Upper lobe of left lung (tissue), 6 donors: Measurements from ENCODE around the gene SDCCAG8. TPM values are rescaled to one million over a fixed set of nuclear protein-coding genes. Genes with fewer than 3 reads are reported as not detected.

ENCODE experiments used
- ATAC-seq, 2 donors: fragments of 200-7000 bp; cut with Tn5 transposase; one replicate each; pipeline ENCODE4 v1.9.1; 2022; ENCODE audit warnings: mild to moderate bottlenecking in 2 of 2, moderate library complexity in 2 of 2; ENCODE audit not compliant: low FRiP score in 2 of 2
- DNase-seq, 2 donors: peaks; one replicate each; pipeline ENCODE4 v3.0.0-alpha.2; 2019 to 2020
- H3K27ac ChIP-seq, 4 donors: fragments of 200-600 bp; sonication (generic); one replicate each; pipeline ENCODE4 v1.5.1; 2016 to 2019
- H3K27me3 ChIP-seq, 4 donors: fragments of 200-600 bp; sonication (generic); one replicate each; pipeline ENCODE4 v1.5.1; 2017 to 2019
- H3K36me3 ChIP-seq, 4 donors: fragments of 200-600 bp; sonication (generic); one replicate each; pipeline ENCODE4 v1.5.1; 2016 to 2019
- H3K4me1 ChIP-seq, 4 donors: fragments of 200-600 bp; sonication (generic); one replicate each; pipeline ENCODE4 v1.5.1; 2018 to 2019
- H3K4me3 ChIP-seq, 4 donors: fragments of 200-600 bp; sonication (generic); one replicate each; pipeline ENCODE4 v1.5.1; 2017 to 2019; ENCODE audit warnings: mild to moderate bottlenecking in 2 of 4, moderate library complexity in 1 of 4
- H3K9me3 ChIP-seq, 4 donors: fragments of 200-600 bp; sonication (generic); one replicate each; pipeline ENCODE4 v1.5.1; 2018 to 2019
- EP300 ChIP-seq, 4 donors: sonication (generic); formaldehyde crosslinking; IDR thresholded peaks; one replicate each; pipeline ENCODE4 v1.5.1; 2017; ENCODE audit warnings: antibody characterized with exemption in 4 of 4, control low read depth in 2 of 4
- POLR2A ChIP-seq, 4 donors: fragments of 450-650 bp; IDR thresholded peaks; one replicate each; pipeline ENCODE4 v1.5.1; 2016 to 2017; ENCODE audit warnings: antibody characterized with exemption in 4 of 4, mild to moderate bottlenecking in 2 of 4
- POLR2AphosphoS5 ChIP-seq, 2 donors: sonication (generic); formaldehyde crosslinking; IDR thresholded peaks; one replicate each; pipeline ENCODE4 v1.5.1; 2017; ENCODE audit warnings: antibody characterized with exemption in 2 of 2
- WGBS, 2 donors: methylation state at CpG; one replicate each; pipeline ENCODE4 v1.1.5; 2017 to 2018; 5-methylcytosine and 5-hydroxymethylcytosine counted together
- total RNA-seq, 6 donors: library from RNA; depleted of rRNA in 4 of 6; stranded (reverse); fragments of >200 nt in 4 of 6; gene quantifications; one replicate each; pipeline versions ENCODE4 v1.1.0 to v1.2.1, GENCODE V29; 2016 to 2021
- TF ChIP-seq, protein P1 (sequence below), 6 experiments: fragments of 450-650 bp in 4 of 6; fragments of 200-600 bp in 2 of 6; sonication (generic) in 2 of 6; IDR thresholded peaks; one replicate each; pipeline ENCODE4 v1.5.1; 2016 to 2019; ENCODE audit warnings: antibody characterized with exemption in 6 of 6
- donor health status: DM: no; HTN: no; CAD: no; lungs with moderate emphysema.
- donor health status: DM: no; HTN: yes; CAD: no; lungs with severe emphysema.

The SDCCAG8 gene
- total RNA-seq, 6 donors from 2014 or later, result 52.5 to 295 (median 95.2) TPM

DNA sequence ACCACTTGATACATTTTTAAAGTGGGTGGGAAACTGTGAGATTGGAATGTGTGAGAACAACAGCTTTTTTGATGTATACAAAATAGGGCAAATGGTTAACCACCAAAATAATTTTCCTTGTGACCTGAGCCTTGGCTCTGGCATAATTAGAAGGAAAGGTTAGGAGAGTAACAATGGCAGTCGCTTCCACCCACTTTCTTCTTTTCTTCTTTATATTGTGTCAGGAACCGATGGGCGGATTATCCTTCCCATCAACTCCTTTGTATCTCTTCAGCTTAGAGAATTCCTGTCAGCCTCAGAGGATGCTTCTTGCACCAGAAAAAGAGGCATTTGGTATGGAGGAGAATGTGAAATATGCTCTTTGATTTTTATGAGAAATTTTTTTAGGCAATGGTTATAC, 90.6 kb downstream of the SDCCAG8 start:
- no peak for TF ChIP-seq POLR2AphosphoS5 (IDR thresholded peaks at IDR 0.05)
- Histone ChIP-seq H3K9me3 (no peaks in the 10 kb centered on the region), H3K36me3 (peaks cover 0 to 24% (median 5%) of the 10 kb centered on the region in 4 donors), H3K27ac (no peak overlapping the region), H3K27me3 (no peaks in the 10 kb centered on the region), H3K4me1 (no peaks in the 10 kb centered on the region), H3K4me3 (no peak overlapping the region)
- ATAC-seq, result no peak
- DNase-seq, result no peak
- WGBS, 2 donors, result 95 to 97% methylated on average over 3 of the region's 3 CpGs

DNA sequence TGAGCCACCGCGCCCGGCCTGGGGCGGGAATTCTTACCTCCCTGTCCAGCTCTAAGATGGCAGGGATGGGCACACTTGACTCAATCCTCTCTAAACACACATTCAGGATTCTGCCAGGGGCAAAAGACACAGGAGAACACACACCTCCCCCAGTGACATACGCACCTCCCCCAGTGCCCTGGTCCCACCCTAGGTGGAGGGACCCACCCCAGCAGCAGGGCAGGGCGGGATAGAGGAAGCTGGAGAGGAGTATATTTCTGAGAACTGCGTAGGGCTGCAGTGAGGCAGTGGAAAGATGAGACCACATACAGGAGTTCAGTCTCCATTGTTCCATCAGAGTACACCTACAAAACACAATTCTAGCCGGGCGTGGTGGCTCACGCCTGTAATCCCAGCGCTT, 92.5 kb downstream of the SDCCAG8 start:
- H3K27me3 ChIP-seq, result no peaks in the 10 kb centered on the region
- no peak overlapping the region for H3K27ac ChIP-seq
- no peak overlapping the region for H3K4me3 ChIP-seq
- H3K4me1 ChIP-seq, result no peaks in the 10 kb centered on the region
- WGBS, 2 donors, result 98 to 100% methylated on average over 7 to 11 of the region's 11 CpGs
- H3K36me3 ChIP-seq, result peaks cover 0 to 19% (median 5%) of the 10 kb centered on the region in 4 donors
- no peaks in the 10 kb centered on the region for H3K9me3 ChIP-seq
- TF ChIP-seq, protein P1, sequence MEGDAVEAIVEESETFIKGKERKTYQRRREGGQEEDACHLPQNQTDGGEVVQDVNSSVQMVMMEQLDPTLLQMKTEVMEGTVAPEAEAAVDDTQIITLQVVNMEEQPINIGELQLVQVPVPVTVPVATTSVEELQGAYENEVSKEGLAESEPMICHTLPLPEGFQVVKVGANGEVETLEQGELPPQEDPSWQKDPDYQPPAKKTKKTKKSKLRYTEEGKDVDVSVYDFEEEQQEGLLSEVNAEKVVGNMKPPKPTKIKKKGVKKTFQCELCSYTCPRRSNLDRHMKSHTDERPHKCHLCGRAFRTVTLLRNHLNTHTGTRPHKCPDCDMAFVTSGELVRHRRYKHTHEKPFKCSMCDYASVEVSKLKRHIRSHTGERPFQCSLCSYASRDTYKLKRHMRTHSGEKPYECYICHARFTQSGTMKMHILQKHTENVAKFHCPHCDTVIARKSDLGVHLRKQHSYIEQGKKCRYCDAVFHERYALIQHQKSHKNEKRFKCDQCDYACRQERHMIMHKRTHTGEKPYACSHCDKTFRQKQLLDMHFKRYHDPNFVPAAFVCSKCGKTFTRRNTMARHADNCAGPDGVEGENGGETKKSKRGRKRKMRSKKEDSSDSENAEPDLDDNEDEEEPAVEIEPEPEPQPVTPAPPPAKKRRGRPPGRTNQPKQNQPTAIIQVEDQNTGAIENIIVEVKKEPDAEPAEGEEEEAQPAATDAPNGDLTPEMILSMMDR (IDR thresholded peaks at IDR 0.05), result no peak
- TF ChIP-seq POLR2A (IDR thresholded peaks at IDR 0.05) (no peak), POLR2AphosphoS5 (IDR thresholded peaks at IDR 0.05) (no peak), EP300 (IDR thresholded peaks at IDR 0.05) (no peak)
- ATAC-seq (no peak), DNase-seq (peak in 1 of 2 donors; percentile 47)

DNA sequence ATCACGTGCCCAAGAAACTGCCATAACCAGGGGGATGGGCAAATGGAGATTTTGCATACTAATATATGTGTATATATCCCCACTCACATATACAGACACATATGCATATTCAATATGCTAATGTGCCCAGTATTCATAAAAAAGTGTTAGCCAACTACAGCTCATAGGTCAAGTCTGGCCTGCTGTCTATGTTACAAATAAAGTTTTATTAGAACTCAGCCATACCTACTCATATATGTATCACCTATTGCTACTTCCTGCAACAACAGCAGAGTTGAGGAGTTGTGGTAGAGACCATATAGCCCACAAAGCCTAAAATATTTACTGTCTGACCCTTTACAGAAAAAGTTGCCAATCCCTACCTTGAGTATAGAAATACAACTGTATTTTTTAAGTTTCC, 93.3 kb downstream of the SDCCAG8 start:
- Histone ChIP-seq H3K27me3 (no peaks in the 10 kb centered on the region), H3K36me3 (peaks cover 0 to 17% (median 5%) of the 10 kb centered on the region in 4 donors), H3K9me3 (no peaks in the 10 kb centered on the region), H3K27ac (no peak overlapping the region), H3K4me1 (peaks cover 0 to 4% (median 0%) of the 10 kb centered on the region in 4 donors), H3K4me3 (no peak overlapping the region)
- TF ChIP-seq, protein P1 (IDR thresholded peaks at IDR 0.05), result no peak
- no peak for TF ChIP-seq POLR2A (IDR thresholded peaks at IDR 0.05)
- TF ChIP-seq EP300 (IDR thresholded peaks at IDR 0.05), result no peak
- no peak for TF ChIP-seq POLR2AphosphoS5 (IDR thresholded peaks at IDR 0.05)
- ATAC-seq (no peak), DNase-seq (no peak)
- WGBS, 2 donors, result 97 to 100% methylated on average over 1 of the region's 1 CpG

DNA sequence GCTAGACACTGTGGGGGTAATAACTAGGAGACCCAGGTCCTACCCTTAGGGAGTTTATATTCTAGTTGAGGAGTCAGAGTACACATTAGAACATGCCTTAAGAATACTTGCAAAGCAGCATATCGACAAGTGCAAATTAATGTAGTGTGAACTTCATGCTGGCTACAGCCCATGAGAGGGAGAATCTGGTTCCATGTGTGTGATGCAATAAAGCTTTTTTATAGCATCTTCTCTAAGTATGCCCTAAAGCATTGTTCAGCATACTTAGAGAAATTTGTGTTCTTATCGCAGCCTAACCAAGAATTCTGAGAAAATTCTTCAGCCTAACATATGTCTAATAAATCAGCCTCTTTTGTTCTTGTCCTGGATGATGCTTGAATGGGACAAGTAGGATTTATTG, 95.5 kb downstream of the SDCCAG8 start:
- Histone ChIP-seq H3K27me3 (no peaks in the 10 kb centered on the region), H3K9me3 (no peaks in the 10 kb centered on the region), H3K36me3 (peaks cover 0 to 17% (median 5%) of the 10 kb centered on the region in 4 donors), H3K4me1 (peaks cover 0 to 12% (median 0%) of the 10 kb centered on the region in 4 donors), H3K27ac (no peak overlapping the region), H3K4me3 (no peak overlapping the region)
- 85 to 97% methylated on average over 2 of the region's 2 CpGs for WGBS, 2 donors
- no peak for DNase-seq
- no peak for TF ChIP-seq EP300 (IDR thresholded peaks at IDR 0.05)
- no peak for TF ChIP-seq POLR2A (IDR thresholded peaks at IDR 0.05)
- TF ChIP-seq, protein P1 (IDR thresholded peaks at IDR 0.05), result no peak
- no peak for TF ChIP-seq POLR2AphosphoS5 (IDR thresholded peaks at IDR 0.05)
- ATAC-seq, result no peak

DNA sequence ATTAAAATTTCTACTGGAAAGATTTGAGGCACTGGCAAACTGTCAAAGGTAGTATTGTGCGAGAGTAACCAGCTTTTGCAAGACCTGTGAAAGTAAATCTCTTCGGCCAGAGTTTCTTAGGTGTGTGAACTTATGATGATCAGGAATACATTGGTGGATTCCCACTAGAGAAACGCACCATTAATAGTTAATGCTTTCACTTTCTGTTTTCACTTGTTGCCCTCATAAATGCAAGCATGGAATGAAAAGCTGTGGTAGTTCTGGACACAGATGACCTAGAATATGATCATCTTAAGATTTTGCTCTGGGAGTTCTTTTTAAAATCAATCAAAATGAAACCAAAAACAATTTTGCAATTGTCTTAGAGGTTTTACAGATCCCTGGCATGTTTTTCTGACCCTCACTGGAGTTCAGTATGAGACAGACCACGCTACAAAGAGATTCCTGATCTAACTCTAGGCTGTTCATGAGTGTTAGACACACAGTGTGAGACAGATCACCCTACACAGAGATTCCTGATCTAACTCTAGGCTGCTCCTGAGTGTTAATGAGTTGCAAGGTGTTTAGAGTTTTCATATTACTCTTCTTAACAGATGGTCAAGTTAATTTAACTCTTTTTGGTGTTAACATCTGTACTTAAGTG, 98.8 kb downstream of the SDCCAG8 start:
- peaks cover 0 to 12% (median 0%) of the 10 kb centered on the region in 4 donors for H3K4me1 ChIP-seq
- no peaks in the 10 kb centered on the region for H3K27me3 ChIP-seq
- peak overlapping the region in 2 of 4 donors; percentile 36 to 59 for H3K27ac ChIP-seq
- H3K36me3 ChIP-seq, result peaks cover 0 to 20% (median 5%) of the 10 kb centered on the region in 4 donors
- WGBS, 2 donors, result 30 to 33% methylated on average over 4 of the region's 4 CpGs
- TF ChIP-seq POLR2A (IDR thresholded peaks at IDR 0.05) (no peak), POLR2AphosphoS5 (IDR thresholded peaks at IDR 0.05) (no peak), EP300 (IDR thresholded peaks at IDR 0.05) (no peak)
- TF ChIP-seq, protein P1 (IDR thresholded peaks at IDR 0.05), result no peak
- peak; percentile 43 to 46 for ATAC-seq
- H3K4me3 ChIP-seq, result peak overlapping the region in 3 of 4 donors; percentile 12 to 34 (median 28)
- no peak for DNase-seq
- H3K9me3 ChIP-seq, result no peaks in the 10 kb centered on the region
